AG04450 (cell line): ENCODE results near the gene TBK1. TPM values are rescaled to one million over a fixed set of nuclear protein-coding genes. Genes with fewer than 3 reads are reported as not detected.
"Not testable (repeated sequence)": the region's sequence is repeated elsewhere in the genome, so short reads cannot be mapped to it uniquely, and the experiment has no call there.

Experiments
- CTCF ChIA-PET: fragments of 300-600, 350-600 bp; formaldehyde crosslinking; extraction: SDS; loops from one replicate; lab custom pipeline; 2022; ENCODE audit warnings: antibody characterized with exemption, inconsistent platforms; lab: Charles Lee
- POLR2A ChIA-PET: fragments of 350-600 bp; formaldehyde crosslinking; extraction: SDS; loops from one replicate; lab custom pipeline; 2021; ENCODE audit warnings: antibody characterized with exemption, inconsistent platforms; lab: Yijun Ruan, JAX
- DNase-seq: peaks from one replicate; pipeline ENCODE4 v3.0.0-alpha.2; 2011; ENCODE audit warnings: low read depth, low spot score
- H3K27ac ChIP-seq: one replicate; pipeline ENCODE4 v1.5.1; 2012; ENCODE audit warnings: low read depth, low read length, control low read depth
- H3K27me3 ChIP-seq: one replicate; pipeline ENCODE4 v1.6.0; 2012; ENCODE audit warnings: low read length; ENCODE audit not compliant: control insufficient read depth, insufficient read depth
- H3K4me3 ChIP-seq: 2 replicates; pipeline ENCODE4 v1.5.1; 2011; ENCODE audit warnings: mild to moderate bottlenecking, low read depth, low read length, control low read depth
- H3K9me3 ChIP-seq: 2 replicates; pipeline ENCODE4 v1.5.1; 2012; ENCODE audit warnings: low read length; ENCODE audit not compliant: control insufficient read depth, insufficient read depth
- polyA plus RNA-seq: library from polyadenylated mRNA; depleted of rRNA; stranded (reverse); fragments of >200 nt; gene quantifications from 2 replicates; pipeline ENCODE4 v1.2.3, GENCODE V29; 2011
- TF ChIP-seq, protein P1 (sequence below): IDR thresholded peaks from 2 replicates; pipeline ENCODE4 v1.5.1; 2011; ENCODE audit warnings: low read depth, low read length, control low read depth, inconsistent platforms

Gene TBK1
- polyA plus RNA-seq, 1 experiment = 27.2 TPM

DNA sequence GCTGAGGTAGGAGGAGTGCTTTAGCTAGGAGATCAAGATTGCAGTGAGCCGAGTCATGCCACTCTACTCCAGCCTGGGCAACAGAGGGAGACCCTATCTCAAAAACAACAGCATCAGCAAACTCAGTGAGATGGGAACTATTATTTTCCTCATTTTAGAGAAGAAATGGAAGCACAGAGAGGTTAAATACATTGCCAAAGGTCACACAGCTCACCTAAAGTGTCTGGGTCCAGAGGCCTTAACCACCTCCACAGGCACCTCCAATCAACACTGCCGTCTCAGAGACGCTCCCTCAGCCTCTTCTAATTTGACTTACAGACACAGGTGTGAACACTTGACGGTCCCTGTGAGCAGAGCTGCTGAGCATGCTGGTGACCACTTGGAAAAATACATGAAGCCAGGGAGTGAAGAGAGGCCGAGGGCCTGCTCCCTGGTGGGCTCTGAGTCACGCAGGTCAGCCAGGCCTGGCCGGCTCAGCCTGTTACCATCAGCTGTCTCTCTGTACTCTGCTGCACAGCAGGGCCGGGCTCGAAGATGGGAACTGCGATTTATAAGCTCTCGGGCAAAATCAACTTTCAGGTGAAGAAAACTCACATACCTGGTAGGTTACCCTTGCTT, 80.9 kb downstream of the TBK1 start:
- ChIA-PET POLR2A (no interaction called here), CTCF (interaction anchor here (0.6 to 2.1 kb wide), 3 partner anchors 17 to 143 kb away, joined by 5 to 8 read pairs (median 6); no protein-coding TSS in a partner anchor)
- no peak for DNase-seq
- Histone ChIP-seq H3K9me3 (no peaks in the 10 kb centered on the region), H3K4me3 (no peak overlapping the region), H3K27me3 (no peaks in the 10 kb centered on the region), H3K27ac (peak overlapping the region; percentile 31)
- TF ChIP-seq, protein P1, sequence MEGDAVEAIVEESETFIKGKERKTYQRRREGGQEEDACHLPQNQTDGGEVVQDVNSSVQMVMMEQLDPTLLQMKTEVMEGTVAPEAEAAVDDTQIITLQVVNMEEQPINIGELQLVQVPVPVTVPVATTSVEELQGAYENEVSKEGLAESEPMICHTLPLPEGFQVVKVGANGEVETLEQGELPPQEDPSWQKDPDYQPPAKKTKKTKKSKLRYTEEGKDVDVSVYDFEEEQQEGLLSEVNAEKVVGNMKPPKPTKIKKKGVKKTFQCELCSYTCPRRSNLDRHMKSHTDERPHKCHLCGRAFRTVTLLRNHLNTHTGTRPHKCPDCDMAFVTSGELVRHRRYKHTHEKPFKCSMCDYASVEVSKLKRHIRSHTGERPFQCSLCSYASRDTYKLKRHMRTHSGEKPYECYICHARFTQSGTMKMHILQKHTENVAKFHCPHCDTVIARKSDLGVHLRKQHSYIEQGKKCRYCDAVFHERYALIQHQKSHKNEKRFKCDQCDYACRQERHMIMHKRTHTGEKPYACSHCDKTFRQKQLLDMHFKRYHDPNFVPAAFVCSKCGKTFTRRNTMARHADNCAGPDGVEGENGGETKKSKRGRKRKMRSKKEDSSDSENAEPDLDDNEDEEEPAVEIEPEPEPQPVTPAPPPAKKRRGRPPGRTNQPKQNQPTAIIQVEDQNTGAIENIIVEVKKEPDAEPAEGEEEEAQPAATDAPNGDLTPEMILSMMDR = no peak

DNA sequence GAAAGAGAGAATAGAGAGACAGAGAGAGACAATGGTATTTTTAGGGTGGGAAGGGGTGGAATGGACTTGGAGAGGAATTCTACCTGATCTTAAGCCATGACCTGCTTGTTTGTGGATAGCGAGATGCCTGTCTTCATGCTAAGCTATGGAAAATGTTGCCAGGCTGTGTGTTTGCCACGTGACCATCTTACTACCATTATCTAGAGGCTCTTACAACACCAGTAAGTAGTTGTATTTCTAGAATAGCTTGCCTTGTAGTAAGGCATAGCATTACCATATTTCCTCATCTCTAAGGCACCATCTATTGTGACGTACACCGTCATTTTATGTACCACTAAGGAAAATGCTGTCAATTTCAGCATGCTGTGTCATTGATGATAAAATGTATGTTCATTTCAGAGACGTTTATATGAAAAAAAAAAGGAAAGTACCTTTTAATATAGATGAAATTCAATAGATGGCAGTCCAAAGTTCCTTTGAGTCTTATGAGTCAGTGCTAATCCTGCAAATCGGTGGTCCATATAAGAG, 82.8 kb downstream of the TBK1 start:
- Histone ChIP-seq H3K4me3 (no peak overlapping the region), H3K9me3 (no peaks in the 10 kb centered on the region), H3K27ac (no peak overlapping the region), H3K27me3 (no peaks in the 10 kb centered on the region)
- ChIA-PET POLR2A (no interaction called here), CTCF (interaction anchor here (0.7 to 1.1 kb wide), 2 partner anchors 15 to 61 kb away, joined by 3 to 8 read pairs; no protein-coding TSS in a partner anchor)
- TF ChIP-seq, protein P1 = no peak
- DNase-seq = no peak

DNA sequence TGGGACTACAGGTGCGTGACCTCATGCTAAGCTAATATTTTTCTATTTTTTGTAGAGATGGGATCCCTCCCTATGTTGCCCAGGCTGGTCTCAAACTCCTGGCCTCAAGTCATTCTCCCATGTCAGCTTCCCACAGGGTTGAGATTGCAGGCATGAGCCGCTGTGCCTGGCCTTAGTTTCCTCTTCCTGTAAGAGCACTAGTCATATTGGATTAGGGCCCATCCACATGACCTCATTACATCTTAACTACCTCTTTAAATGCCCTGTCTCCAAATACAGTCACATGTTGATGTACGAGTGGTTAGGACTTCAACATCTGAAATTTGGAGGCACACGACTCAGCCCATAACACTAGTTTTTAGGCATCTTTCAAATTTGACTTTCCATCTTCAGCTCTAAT, 86.2 kb downstream of the TBK1 start:
- CTCF ChIA-PET = interaction anchor here (1.5 to 4.2 kb wide), 2 partner anchors 11 to 158 kb away, joined by 3 to 35 read pairs; no protein-coding TSS in a partner anchor
- no peaks in the 10 kb centered on the region for H3K27me3 ChIP-seq
- no peak overlapping the region for H3K27ac ChIP-seq
- POLR2A ChIA-PET = no interaction called here
- DNase-seq = no peak
- TF ChIP-seq, protein P1 = no peak
- no peak overlapping the region for H3K4me3 ChIP-seq
- H3K9me3 ChIP-seq = no peaks in the 10 kb centered on the region

DNA sequence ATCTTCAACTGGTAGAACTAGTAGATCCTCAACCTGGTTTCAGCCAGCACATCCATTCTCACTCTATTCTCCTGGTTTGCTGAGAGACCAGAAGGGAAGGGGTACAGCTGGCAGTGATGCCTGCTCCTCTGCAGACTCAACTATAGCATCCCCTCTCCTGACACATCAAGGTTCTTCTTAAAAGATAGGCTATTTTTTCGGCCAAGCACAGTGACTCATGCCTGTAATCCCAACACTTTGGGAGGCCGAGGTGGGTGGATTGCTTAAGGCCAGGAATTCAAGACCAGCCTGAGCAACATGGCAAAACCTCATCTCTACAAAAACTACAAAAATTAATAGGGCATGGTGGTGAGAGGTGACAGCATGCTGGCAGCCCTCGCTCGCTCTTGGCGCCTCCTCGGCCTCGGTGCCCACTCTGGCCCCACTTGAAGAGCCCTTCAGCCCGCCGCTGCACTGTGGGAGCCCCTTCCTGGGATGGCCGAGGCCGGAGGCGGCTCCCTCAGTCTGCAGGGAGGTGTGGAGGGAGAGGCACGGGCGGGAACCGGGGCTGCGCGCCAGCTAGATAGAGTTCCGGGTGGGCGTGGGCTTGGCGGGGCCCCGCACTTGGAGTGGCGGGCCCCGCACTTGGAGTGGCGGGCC, 90.6 kb downstream of the TBK1 start:
- H3K27me3 ChIP-seq, H3K27ac ChIP-seq, H3K4me3 ChIP-seq, H3K9me3 ChIP-seq, CTCF ChIA-PET: not testable (repeated sequence)
- POLR2A ChIA-PET = interaction anchor here (1.8 kb wide), 1 partner anchor 18 kb away, joined by 7 read pairs; no protein-coding TSS in a partner anchor
- peak; percentile 34 for DNase-seq

DNA sequence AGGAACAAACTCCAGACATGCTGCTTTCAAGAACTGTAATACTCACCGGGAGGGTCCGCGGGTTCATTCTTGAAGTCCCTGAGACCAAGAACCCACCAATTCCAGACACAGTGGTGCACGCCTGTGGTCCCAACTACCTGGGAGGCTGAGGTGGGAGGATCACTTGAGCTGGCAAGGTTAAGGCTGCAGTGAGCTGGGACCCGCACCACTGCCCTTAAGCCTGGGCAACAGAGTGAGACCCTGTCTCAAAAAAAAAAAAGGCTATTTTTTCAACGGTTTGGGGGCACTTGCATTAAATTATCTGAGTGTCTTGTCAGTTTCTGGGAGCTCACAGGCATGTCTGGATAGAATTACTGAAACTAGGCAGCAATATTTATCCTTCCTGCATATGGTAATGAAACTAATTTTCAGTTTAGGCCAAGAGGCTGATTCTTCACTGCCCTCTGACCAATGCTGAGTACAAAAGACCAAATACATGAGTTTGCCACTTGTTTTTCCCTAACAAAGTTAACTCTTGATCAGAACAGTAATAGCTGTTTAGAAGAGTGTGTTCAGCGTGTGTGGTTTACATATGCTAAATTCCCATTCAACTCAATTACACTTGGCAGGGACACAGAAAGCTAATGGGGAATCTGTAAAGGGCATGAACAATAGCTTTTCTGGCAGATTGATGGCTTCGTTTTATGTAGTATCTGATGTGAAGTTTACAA, 92.6 kb downstream of the TBK1 start:
- no peak overlapping the region for H3K27ac ChIP-seq
- no peak for DNase-seq
- no peaks in the 10 kb centered on the region for H3K27me3 ChIP-seq
- H3K4me3 ChIP-seq = no peak overlapping the region
- ChIA-PET POLR2A (interaction anchor here (0.5 to 1.8 kb wide), 2 partner anchors 16 to 155 kb away, joined by 7 to 11 read pairs; no protein-coding TSS in a partner anchor), CTCF (interaction anchor here (0.6 to 2.1 kb wide), 4 partner anchors 11 to 153 kb away, joined by 3 to 19 read pairs (median 4); no protein-coding TSS in a partner anchor)
- peaks cover 3% of the 10 kb centered on the region; the same call in 1 of the 2 replicates for H3K9me3 ChIP-seq
- TF ChIP-seq, protein P1 = no peak
